ENCODE measurements around the gene MFGE8.

- TF ChIP-seq CTCF (IDR thresholded peaks at IDR 0.05; ENCODE audit: low read length) (no peak), EZH2 (IDR thresholded peaks at IDR 0.05; ENCODE audit: borderline replicate concordance, low read length) (no peak)
These were observed 4.6 kb upstream of the MFGE8 start for GRCh38 chr15:88917760-88918159.

Measured in OCI-LY1 (cell line).